GM21825 (cell line): Measurements from ENCODE around the gene ZNF519.

ENCODE experiments used
- ATAC-seq: cut with Tn5 transposase; IDR thresholded peaks from one replicate; pipeline ENCODE4 v1.9.1; 2021; ENCODE audit warnings: mild to moderate bottlenecking, moderate library complexity; ENCODE audit not compliant: unreplicated experiment

ZNF519 gene

GRCh38 chr18:14100503-14101286 lies 31.5 kb downstream of the ZNF519 start:
- no peak for ATAC-seq

- ATAC-seq, result no peak
These were observed 33.8 kb downstream of the ZNF519 start for GRCh38 chr18:14098428-14098827.

DNA sequence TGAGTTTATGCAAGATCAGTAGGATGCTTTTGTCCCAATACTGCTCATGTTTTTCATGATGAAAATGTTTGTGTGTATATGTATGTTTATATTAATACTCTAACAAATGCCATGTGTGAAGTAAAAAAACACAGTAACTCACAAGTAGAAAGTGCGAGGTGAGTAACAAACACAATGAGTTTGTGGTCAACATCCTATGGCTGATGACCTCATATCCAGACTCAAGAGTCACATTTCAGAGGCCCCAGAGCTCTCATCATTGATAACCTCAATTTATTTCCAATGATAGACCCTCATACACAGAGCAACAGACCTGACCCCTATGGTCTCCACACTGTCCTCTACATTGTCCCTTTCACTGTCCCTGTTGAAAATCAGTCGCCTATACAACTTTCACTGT lies 34.5 kb downstream of the ZNF519 start:
- ATAC-seq, result no peak

GRCh38 chr18:14093307-14093915 lies 38.8 kb downstream of the ZNF519 start:
- no peak for ATAC-seq

DNA sequence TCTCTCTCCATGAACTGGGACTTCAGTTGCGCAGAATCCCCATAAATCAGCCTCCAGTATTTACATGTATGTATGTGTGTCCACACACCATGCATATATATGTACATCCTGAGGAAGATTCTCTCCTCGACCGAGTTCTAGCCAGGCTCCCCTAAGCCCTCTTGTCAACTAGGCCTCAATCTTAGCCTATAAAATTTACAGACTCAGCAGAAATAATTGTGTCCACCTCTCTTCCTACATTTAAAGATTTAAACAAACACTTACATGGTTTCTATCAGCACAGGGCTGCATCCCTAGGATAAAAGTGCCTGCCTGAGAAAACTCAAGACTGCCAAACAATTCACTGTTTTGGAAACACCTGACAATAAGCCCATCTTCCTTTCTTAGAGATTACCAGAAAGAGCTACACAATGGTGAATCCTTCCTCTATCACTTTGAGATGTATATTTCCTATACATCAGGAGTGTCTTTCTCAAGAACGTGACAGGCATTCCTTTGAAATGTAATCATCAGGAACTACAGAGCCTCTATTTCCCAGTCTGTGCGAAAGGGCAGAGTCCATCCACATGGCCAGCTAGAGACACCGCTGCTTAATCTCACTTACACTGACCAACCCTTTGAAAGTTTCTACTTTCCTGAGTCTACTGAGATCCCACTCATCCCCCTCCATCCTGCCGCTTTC lies 39.5 kb downstream of the ZNF519 start:
- no peak for ATAC-seq

DNA sequence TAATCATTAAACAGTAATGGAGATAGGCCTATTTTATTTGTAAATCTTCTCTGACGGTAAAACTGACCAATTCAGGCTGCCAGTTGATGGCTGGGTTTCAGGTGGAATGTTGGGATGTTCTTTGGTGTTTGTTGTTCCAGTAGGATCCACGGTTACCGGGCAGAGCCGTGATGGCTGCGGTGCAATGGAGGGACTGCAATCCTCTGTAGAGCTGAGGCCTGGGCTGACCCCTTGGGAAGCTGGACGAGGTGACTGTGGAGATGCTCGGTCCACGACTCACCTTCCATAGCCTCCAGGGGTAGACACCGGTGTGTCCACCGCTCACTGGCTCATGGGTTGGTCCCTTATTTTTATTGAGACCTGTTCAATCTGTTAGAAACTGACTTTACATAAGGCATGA lies 42.5 kb downstream of the ZNF519 start:
- ATAC-seq, result no peak

DNA sequence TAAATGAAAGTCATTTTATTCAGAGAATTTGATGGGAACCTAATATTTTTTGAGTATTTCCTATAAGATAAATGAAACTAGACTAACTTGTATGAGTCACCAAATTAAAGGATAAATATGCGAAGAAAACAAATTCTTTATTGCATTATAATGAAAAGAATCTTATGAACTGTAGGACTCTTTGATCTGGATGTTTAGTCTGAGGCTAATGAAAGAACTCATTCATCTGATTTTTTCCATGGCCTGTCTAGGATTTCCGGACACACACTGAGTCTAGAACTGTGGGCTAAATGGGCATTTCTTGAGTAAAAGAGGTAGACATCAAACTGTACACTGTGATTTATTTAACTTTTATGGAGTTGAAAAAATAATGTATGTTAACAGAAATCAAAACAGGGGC lies 43.0 kb downstream of the ZNF519 start:
- no peak for ATAC-seq

DNA sequence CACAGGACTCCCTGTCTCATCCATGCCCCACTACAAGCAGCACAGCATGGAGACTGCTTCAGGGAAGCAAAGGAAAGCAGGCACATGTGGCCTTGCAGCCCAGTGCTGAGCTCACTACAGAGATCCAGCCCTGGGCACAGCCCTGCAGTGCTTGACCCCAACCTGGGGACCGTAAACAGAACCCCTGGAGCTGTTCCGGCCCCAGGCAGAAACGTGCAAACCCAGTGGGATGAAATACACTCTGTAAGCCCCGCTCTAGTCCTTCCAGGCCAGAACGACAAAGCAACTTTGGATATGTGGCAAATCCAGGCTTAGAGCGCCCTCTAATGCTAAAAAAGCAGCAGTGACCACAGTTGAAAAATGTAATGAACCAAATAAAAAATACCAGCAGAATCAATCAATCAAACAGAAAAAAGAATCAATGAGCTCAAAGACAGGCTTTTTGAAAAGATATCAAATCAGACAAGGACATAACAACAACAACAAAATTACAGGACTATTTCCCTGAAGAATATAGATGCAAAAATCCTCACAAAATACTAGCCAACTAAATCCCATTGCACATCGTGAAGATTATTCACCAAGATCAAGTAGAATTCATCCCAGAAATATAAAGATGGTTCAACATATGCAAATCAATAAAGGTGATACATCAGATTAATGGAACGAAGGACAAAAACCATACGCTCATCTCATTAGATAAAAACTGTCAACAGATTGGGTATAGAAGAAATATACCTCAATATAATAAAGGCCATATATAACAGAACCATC lies 45.6 kb downstream of the ZNF519 start:
- no peak for ATAC-seq

- ATAC-seq, result no peak
These were observed 46.3 kb downstream of the ZNF519 start for GRCh38 chr18:14085770-14086457.

GRCh38 chr18:14075196-14075595 lies 57.0 kb downstream of the ZNF519 start:
- no peak for ATAC-seq

GRCh38 chr18:14074187-14074586 lies 58.0 kb downstream of the ZNF519 start:
- no peak for ATAC-seq

GRCh38 chr18:14053661-14054060 lies 78.6 kb downstream of the ZNF519 start:
- ATAC-seq, result no peak
